PC-3 (cell line): Measurements from ENCODE around the gene LCK. TPM values are rescaled to one million over a fixed set of nuclear protein-coding genes. Genes with fewer than 3 reads are reported as not detected.

Experiments
- ATAC-seq: fragments of 200-7000 bp; cut with Tn5 transposase; 2 replicates; pipeline ENCODE4 v1.9.1; 2020; ENCODE audit warnings: mild to moderate bottlenecking, moderate library complexity
- BruUV-seq: library from RNA; stranded (reverse); fragments of 400-500 nt; replicated peaks from 2 replicates; lab custom pipeline; 2021; lab: Mats Ljungman, UMichigan
- CTCF ChIA-PET: fragments of 300-600 bp; sonication (Branson Sonifier 250); formaldehyde crosslinking; loops from one replicate; lab custom pipeline; 2022; ENCODE audit warnings: antibody characterized with exemption; lab: Charles Lee
- POLR2A ChIA-PET: fragments of 300-600 bp; sonication (Branson Sonifier 250); formaldehyde crosslinking; loops from one replicate; lab custom pipeline; 2022; ENCODE audit warnings: antibody characterized with exemption; ENCODE audit not compliant: unreplicated experiment; lab: Charles Lee
- DNase-seq: peaks from one replicate; pipeline ENCODE4 v3.0.0-alpha.2; 2015
- H2AFZ ChIP-seq: fragments of 300-600 bp; sonication (generic); 2 replicates; pipeline ENCODE4 v1.6.0; 2016; ENCODE audit warnings: antibody characterized with exemption, low read length
- H3F3A ChIP-seq: fragments of 300-600 bp; sonication (generic); one replicate; pipeline ENCODE4 v1.6.0; 2017; ENCODE audit warnings: antibody characterized with exemption, low read length, control low read depth, mild to moderate bottlenecking; ENCODE audit not compliant: unreplicated experiment
- H3K27ac ChIP-seq: fragments of 300-600 bp; sonication (generic); 2 replicates; pipeline ENCODE4 v1.5.1; 2016; ENCODE audit warnings: mild to moderate bottlenecking, low read length
- H3K27me3 ChIP-seq: fragments of 300-600 bp; sonication (generic); 2 replicates; pipeline ENCODE4 v1.6.1; 2016; ENCODE audit warnings: low read length, mixed read lengths
- H3K36me3 ChIP-seq: fragments of 300-600 bp; sonication (generic); 2 replicates; pipeline ENCODE4 v1.6.1; 2016; ENCODE audit warnings: low read depth, mixed run types, low read length, mixed read lengths
- H3K4me1 ChIP-seq: fragments of 300-600 bp; sonication (generic); 2 replicates; pipeline ENCODE4 v1.5.1; 2016; ENCODE audit warnings: low read length; ENCODE audit not compliant: insufficient read depth
- H3K4me2 ChIP-seq: fragments of 300-600 bp; sonication (generic); 2 replicates; pipeline ENCODE4 v1.6.0; 2016; ENCODE audit warnings: low read length
- H3K4me3 ChIP-seq: fragments of 300-600 bp; sonication (generic); 2 replicates; pipeline ENCODE4 v1.5.1; 2016; ENCODE audit warnings: mild to moderate bottlenecking, low read length, mixed read lengths
- H3K79me2 ChIP-seq: fragments of 300-600 bp; sonication (generic); 2 replicates; pipeline ENCODE4 v1.6.1; 2017; ENCODE audit warnings: low read length, mixed read lengths
- H3K9ac ChIP-seq: fragments of 300-600 bp; sonication (generic); 2 replicates; pipeline ENCODE4 v1.6.0; 2016; ENCODE audit warnings: mild to moderate bottlenecking, low read length
- H3K9me2 ChIP-seq: fragments of 300-600 bp; sonication (generic); replicated peaks from 2 replicates; pipeline ENCODE4 v1.6.1; 2016; ENCODE audit warnings: mixed run types, low read length, mixed read lengths
- H3K9me3 ChIP-seq: fragments of 300-600 bp; sonication (generic); 2 replicates; pipeline ENCODE4 v1.6.1; 2016; ENCODE audit warnings: low read length, mixed read lengths
- H4K20me1 ChIP-seq: fragments of 300-600 bp; sonication (generic); 2 replicates; pipeline ENCODE4 v1.6.1; 2016; ENCODE audit warnings: low read length, mixed read lengths
- CTCF ChIP-seq: fragments of 300-600 bp; sonication (generic); conservative IDR thresholded peaks from 2 replicates; pipeline ENCODE4 v1.5.1; 2017; ENCODE audit warnings: antibody characterized with exemption, low read depth, mild to moderate bottlenecking, low read length
- EZH2 ChIP-seq: fragments of 300-600 bp; sonication (generic); IDR thresholded peaks from one replicate; pipeline ENCODE4 v1.6.1; 2017; ENCODE audit warnings: antibody characterized with exemption, mild to moderate bottlenecking, low read length; ENCODE audit not compliant: unreplicated experiment
- EZH2phosphoT487 ChIP-seq: fragments of 300-600 bp; sonication (generic); IDR thresholded peaks from 2 replicates; pipeline ENCODE4 v1.6.1; 2018; ENCODE audit warnings: mild to moderate bottlenecking, antibody characterized with exemption, low read length, borderline replicate concordance
- intact Hi-C: fragments of 100-400 bp; cut with micrococcal nuclease; formaldehyde crosslinking; loops from 2 replicates; pipeline ENCODE4 v1.9.0; 2023
- total RNA-seq: library from RNA; depleted of rRNA; stranded (reverse); fragments of >200 nt; gene quantifications from 2 replicates; pipeline ENCODE4 v1.2.3, GENCODE V29; 2014

LCK gene
- total RNA-seq, 1 experiment from 2014 or later: 4.3 TPM

GRCh38 chr1:32223683-32224082, 27.4 kb upstream of the LCK start:
- Histone ChIP-seq H3K79me2 (peaks cover 55% of the 10 kb centered on the region), H3K27ac (no peak overlapping the region), H3K36me3 (peaks cover 33% of the 10 kb centered on the region), H3K4me3 (peak overlapping the region; percentile 86), H3K4me1 (peaks cover 22% of the 10 kb centered on the region), H4K20me1 (no peaks in the 10 kb centered on the region), H2AFZ (no peak overlapping the region), H3K27me3 (no peaks in the 10 kb centered on the region), H3K9me3 (no peaks in the 10 kb centered on the region), H3F3A (no peaks in the 10 kb centered on the region), H3K9me2 (no peaks in the 10 kb centered on the region), H3K4me2 (peak overlapping the region; percentile 93), H3K9ac (no peak overlapping the region)
- POLR2A ChIA-PET: no interaction called here
- no TSS peak for BruUV-seq
- intact Hi-C loops: no loop called here
- no peak for DNase-seq
- CTCF ChIA-PET: no interaction called here
- no peak for TF ChIP-seq EZH2
- ATAC-seq: no peak

GRCh38 chr1:32224285-32224684, 26.8 kb upstream of the LCK start:
- no peak for TF ChIP-seq CTCF
- DNase-seq (no peak), ATAC-seq (no peak)
- H3K27me3 ChIP-seq: no peaks in the 10 kb centered on the region
- H3K9ac ChIP-seq: no peak overlapping the region
- no peak overlapping the region for H2AFZ ChIP-seq
- H3K79me2 ChIP-seq: peaks cover 55% of the 10 kb centered on the region
- H4K20me1 ChIP-seq: no peaks in the 10 kb centered on the region
- no peaks in the 10 kb centered on the region for H3F3A ChIP-seq
- H3K4me2 ChIP-seq: peak overlapping the region; percentile 93; the same call in 1 of the 2 replicates
- no peak overlapping the region for H3K4me3 ChIP-seq
- H3K36me3 ChIP-seq: peaks cover 37% of the 10 kb centered on the region
- no peaks in the 10 kb centered on the region for H3K9me2 ChIP-seq
- POLR2A ChIA-PET: no interaction called here
- CTCF ChIA-PET: no interaction called here
- H3K27ac ChIP-seq: no peak overlapping the region
- BruUV-seq: no TSS peak
- peaks cover 22% of the 10 kb centered on the region for H3K4me1 ChIP-seq
- no peaks in the 10 kb centered on the region for H3K9me3 ChIP-seq
- intact Hi-C loops: no loop called here

GRCh38 chr1:32228771-32229170, 22.3 kb upstream of the LCK start:
- Histone ChIP-seq H3K4me3 (no peak overlapping the region), H3K4me2 (no peak overlapping the region), H3F3A (no peaks in the 10 kb centered on the region), H3K9ac (no peak overlapping the region), H3K36me3 (peaks cover 45% of the 10 kb centered on the region), H4K20me1 (no peaks in the 10 kb centered on the region), H3K9me3 (no peaks in the 10 kb centered on the region), H3K79me2 (peaks cover 13% of the 10 kb centered on the region), H3K27ac (no peak overlapping the region), H3K9me2 (no peaks in the 10 kb centered on the region), H3K4me1 (peaks cover 3% of the 10 kb centered on the region), H3K27me3 (no peaks in the 10 kb centered on the region), H2AFZ (no peak overlapping the region)
- intact Hi-C loops: no loop called here
- BruUV-seq: no TSS peak
- ChIA-PET POLR2A (no interaction called here), CTCF (no interaction called here)
- DNase-seq (no peak), ATAC-seq (no peak)
- TF ChIP-seq CTCF (no peak), EZH2 (no peak), EZH2phosphoT487 (no peak)
